Measurements from ENCODE around the gene LIPC. TPM values are rescaled to one million over a fixed set of nuclear protein-coding genes. Genes with fewer than 3 reads are reported as not detected.

LIPC gene
- polyA plus RNA-seq, 1 of the 3 experiments (the other 2 are of a cell fraction): not detected

DNA sequence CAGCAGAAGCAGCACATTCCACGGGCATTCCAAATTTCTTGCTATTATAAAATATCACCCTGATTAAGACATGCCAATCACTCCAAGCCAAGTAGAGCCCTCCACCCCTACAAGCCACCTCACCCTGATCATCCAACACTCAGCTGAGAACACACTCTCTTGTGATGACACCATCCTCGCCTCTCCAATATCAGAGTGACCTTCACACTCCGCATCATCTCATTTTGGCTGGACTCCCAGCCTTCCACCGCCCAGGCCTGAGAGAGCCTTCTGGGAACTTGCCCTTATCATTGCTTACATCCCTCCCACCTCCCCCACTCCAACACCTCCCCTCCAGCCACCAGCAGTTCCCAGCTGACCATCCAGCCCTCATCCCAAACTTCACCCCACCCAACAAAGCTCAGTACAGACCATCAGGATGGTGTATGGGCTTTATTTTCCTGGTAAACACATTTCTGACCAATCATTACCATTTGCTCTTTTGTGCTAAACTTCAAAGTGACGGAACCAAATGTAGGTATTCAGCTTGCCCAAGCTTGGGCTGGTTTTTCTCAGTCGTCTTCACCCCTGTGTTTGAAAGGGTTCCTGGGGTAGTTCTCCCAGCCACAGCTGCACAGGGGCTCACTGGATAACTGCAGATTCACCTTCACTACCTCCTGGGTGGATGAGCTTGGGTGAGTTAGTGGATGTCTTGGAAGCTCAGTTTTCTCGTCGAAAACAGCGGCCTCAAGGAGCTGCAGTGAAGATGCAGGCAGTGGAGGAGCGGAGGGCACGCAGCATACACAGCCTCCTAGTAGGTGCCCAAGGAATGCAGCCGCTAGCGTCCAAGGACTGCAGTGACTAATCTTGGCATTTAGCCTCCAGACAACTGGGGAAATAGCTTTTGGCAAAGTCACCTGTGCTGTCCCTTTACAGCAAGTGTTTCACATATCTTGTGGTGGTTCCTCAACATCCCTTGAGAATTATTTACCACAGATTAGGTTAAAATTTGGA, 115.1 kb downstream of the LIPC start:
- Histone ChIP-seq H3K27me3 (ENCODE audit: insufficient read depth) (no peaks in the 10 kb centered on the region), H3K36me3 (replicated peaks in 1 of 2; ENCODE audit: control insufficient read depth in 1 of 2, insufficient read depth in 2 of 2, low read length in 1 of 2) (no peaks in the 10 kb centered on the region), H2AFZ (ENCODE audit: low read depth) (peak overlapping the region; percentile 44; the same call in 1 of the 2 replicates), H4K20me1 (ENCODE audit: insufficient read depth) (no peaks in the 10 kb centered on the region), H3K79me2 (ENCODE audit: insufficient read depth) (no peaks in the 10 kb centered on the region), H3K4me2 (peak overlapping the region; percentile 80), H3K27ac (ENCODE audit: low read depth in 2 of 2, low read length in 1 of 2) (peak overlapping the region; percentile 50 to 89; a peak in 3 of 4 replicates), H3K9me3 (no peaks in the 10 kb centered on the region), H3K4me3 (ENCODE audit: low read depth in 2 of 2, low read length in 1 of 2) (0 out of 4 replicates have a peak overlapping the region, but pooled peaks of 1 of the 2 experiments have one; percentile 36), H3F3A (replicated peaks; ENCODE audit: insufficient read depth) (peaks cover 20% of the 10 kb centered on the region), H3K9ac (peak overlapping the region; percentile 68; the same call in 1 of the 2 replicates), H3K9me2 (no peaks in the 10 kb centered on the region), H3K4me1 (ENCODE audit: control insufficient read depth in 1 of 2, insufficient read depth in 2 of 2, low read depth in 1 of 2, low read length in 1 of 2) (peaks cover 17 to 19% of the 10 kb centered on the region in 2 experiments; a peak in 2 of 4 replicates)
- DNase-seq: peak; percentile 53
- CTCF ChIA-PET: interaction anchor here (1.1 kb wide), 1 partner anchor 224 kb away, joined by 4 read pairs; the partner anchor contains the start of gene MINDY2
- POLR2A ChIA-PET: no interaction called here
- WGBS (ENCODE audit: low lambda C conversion rate): 42% methylated on average over 10 of the region's 13 CpGs
- no peak for TF ChIP-seq SIN3A (IDR thresholded peaks at IDR 0.05; ENCODE audit: borderline replicate concordance, low read depth, low read length)
- TF ChIP-seq NRF1 (IDR thresholded peaks at IDR 0.05; ENCODE audit: low read depth, low read length): no peak
- peak; percentile 95 for TF ChIP-seq TEAD4 (IDR thresholded peaks at IDR 0.05; ENCODE audit: borderline replicate concordance, insufficient read depth)
- TF ChIP-seq, protein P1, sequence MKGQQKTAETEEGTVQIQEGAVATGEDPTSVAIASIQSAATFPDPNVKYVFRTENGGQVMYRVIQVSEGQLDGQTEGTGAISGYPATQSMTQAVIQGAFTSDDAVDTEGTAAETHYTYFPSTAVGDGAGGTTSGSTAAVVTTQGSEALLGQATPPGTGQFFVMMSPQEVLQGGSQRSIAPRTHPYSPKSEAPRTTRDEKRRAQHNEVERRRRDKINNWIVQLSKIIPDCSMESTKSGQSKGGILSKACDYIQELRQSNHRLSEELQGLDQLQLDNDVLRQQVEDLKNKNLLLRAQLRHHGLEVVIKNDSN (IDR thresholded peaks at IDR 0.05; ENCODE audit: borderline replicate concordance, low read depth): no peak
- TF ChIP-seq FOXJ3 (CRISPR knock-in tag; IDR thresholded peaks at IDR 0.05): no peak
- no peak for TF ChIP-seq EZH2phosphoT487 (IDR thresholded peaks at IDR 0.05; ENCODE audit: borderline replicate concordance, low read depth)
- TF ChIP-seq RFX5 (IDR thresholded peaks at IDR 0.05; ENCODE audit: low read length): no peak
- peak in 1 of 2 experiments; percentile 83; a peak in 2 of 4 replicates for TF ChIP-seq EP300 (IDR thresholded peaks at IDR 0.05; ENCODE audit: borderline replicate concordance in 1 of 2, low read depth in 1 of 2, low read length in 1 of 2)
- TF ChIP-seq, protein P2, sequence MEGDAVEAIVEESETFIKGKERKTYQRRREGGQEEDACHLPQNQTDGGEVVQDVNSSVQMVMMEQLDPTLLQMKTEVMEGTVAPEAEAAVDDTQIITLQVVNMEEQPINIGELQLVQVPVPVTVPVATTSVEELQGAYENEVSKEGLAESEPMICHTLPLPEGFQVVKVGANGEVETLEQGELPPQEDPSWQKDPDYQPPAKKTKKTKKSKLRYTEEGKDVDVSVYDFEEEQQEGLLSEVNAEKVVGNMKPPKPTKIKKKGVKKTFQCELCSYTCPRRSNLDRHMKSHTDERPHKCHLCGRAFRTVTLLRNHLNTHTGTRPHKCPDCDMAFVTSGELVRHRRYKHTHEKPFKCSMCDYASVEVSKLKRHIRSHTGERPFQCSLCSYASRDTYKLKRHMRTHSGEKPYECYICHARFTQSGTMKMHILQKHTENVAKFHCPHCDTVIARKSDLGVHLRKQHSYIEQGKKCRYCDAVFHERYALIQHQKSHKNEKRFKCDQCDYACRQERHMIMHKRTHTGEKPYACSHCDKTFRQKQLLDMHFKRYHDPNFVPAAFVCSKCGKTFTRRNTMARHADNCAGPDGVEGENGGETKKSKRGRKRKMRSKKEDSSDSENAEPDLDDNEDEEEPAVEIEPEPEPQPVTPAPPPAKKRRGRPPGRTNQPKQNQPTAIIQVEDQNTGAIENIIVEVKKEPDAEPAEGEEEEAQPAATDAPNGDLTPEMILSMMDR (IDR thresholded peaks at IDR 0.05): 0 out of 2 replicates have a peak, but pooled peaks have one; percentile 8
- TF ChIP-seq, protein P3, sequence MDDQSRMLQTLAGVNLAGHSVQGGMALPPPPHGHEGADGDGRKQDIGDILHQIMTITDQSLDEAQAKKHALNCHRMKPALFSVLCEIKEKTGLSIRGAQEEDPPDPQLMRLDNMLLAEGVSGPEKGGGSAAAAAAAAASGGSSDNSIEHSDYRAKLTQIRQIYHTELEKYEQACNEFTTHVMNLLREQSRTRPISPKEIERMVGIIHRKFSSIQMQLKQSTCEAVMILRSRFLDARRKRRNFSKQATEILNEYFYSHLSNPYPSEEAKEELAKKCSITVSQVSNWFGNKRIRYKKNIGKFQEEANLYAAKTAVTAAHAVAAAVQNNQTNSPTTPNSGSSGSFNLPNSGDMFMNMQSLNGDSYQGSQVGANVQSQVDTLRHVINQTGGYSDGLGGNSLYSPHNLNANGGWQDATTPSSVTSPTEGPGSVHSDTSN (IDR thresholded peaks at IDR 0.05): peak; percentile 85
- TF ChIP-seq, protein P4, sequence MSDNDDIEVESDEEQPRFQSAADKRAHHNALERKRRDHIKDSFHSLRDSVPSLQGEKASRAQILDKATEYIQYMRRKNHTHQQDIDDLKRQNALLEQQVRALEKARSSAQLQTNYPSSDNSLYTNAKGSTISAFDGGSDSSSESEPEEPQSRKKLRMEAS (IDR thresholded peaks at IDR 0.05; ENCODE audit: low read depth): peak; percentile 73; the same call in 1 of the 2 replicates
- no peak for TF ChIP-seq GATA2 (CRISPR knock-in tag; IDR thresholded peaks at IDR 0.05)
- peak; percentile 87 for TF ChIP-seq JUND (IDR thresholded peaks at IDR 0.05)
- TF ChIP-seq RXRA (IDR thresholded peaks at IDR 0.05; ENCODE audit: borderline replicate concordance, low read depth): peak; percentile 60; the same call in 1 of the 2 replicates
- peak; percentile 47; the same call in 1 of the 2 replicates for TF ChIP-seq POLR2AphosphoS5 (IDR thresholded peaks at IDR 0.05; ENCODE audit: low read depth, low read length)
- no peak for TF ChIP-seq TAF1 (IDR thresholded peaks at IDR 0.05; ENCODE audit: borderline replicate concordance, low read depth, low read length)
- peak; percentile 97 for TF ChIP-seq NFIC (IDR thresholded peaks at IDR 0.05; ENCODE audit: borderline replicate concordance)
- peak; percentile 23; the same call in 1 of the 2 replicates for TF ChIP-seq FOXM1 (IDR thresholded peaks at IDR 0.05; ENCODE audit: low read depth)
- TF ChIP-seq, protein P5, sequence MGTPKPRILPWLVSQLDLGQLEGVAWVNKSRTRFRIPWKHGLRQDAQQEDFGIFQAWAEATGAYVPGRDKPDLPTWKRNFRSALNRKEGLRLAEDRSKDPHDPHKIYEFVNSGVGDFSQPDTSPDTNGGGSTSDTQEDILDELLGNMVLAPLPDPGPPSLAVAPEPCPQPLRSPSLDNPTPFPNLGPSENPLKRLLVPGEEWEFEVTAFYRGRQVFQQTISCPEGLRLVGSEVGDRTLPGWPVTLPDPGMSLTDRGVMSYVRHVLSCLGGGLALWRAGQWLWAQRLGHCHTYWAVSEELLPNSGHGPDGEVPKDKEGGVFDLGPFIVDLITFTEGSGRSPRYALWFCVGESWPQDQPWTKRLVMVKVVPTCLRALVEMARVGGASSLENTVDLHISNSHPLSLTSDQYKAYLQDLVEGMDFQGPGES (IDR thresholded peaks at IDR 0.05; ENCODE audit: low read depth, low read length): no peak
- TF ChIP-seq RCOR1 (IDR thresholded peaks at IDR 0.05; ENCODE audit: low read length): no peak
- no peak for TF ChIP-seq MXI1 (IDR thresholded peaks at IDR 0.05; ENCODE audit: low read depth, low read length)
- no peak for TF ChIP-seq SMC3 (IDR thresholded peaks at IDR 0.05; ENCODE audit: low read depth, low read length)
